WTC11 (cell line): ENCODE results near the gene PUS7L.

Experiments used
- TF ChIP-seq, protein P1 (sequence below): fragments of 200-600 bp; IDR thresholded peaks from 2 replicates; pipeline ENCODE4 v1.8.0; 2022; ENCODE audit warnings: antibody characterized with exemption
- TF ChIP-seq, protein P2 (sequence below): sonication (generic); formaldehyde crosslinking; IDR thresholded peaks from 2 replicates; pipeline ENCODE4 v1.8.0; 2023; ENCODE audit warnings: mild to moderate bottlenecking, missing genetic modification reagents

DNA sequence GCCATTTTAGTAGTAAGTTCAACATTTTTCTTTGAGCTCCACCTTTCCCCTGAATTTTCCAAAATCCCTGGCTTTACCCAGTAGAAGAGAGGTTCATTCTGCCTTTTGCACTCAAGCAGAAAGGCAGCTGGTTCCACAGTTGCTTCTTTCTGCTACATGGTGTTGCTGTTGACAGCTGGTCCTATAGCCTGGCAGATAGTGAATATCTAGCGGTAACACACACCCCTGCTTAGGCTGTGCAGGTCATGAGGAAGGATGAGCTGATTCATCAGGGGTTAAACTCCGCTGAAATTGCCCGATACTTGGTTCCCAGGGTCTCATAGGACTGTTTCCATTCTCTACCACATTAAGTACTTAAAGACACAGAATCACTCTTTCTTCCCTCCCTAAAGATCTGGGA, 62.4 kb downstream of the PUS7L start:
- TF ChIP-seq, protein P1, sequence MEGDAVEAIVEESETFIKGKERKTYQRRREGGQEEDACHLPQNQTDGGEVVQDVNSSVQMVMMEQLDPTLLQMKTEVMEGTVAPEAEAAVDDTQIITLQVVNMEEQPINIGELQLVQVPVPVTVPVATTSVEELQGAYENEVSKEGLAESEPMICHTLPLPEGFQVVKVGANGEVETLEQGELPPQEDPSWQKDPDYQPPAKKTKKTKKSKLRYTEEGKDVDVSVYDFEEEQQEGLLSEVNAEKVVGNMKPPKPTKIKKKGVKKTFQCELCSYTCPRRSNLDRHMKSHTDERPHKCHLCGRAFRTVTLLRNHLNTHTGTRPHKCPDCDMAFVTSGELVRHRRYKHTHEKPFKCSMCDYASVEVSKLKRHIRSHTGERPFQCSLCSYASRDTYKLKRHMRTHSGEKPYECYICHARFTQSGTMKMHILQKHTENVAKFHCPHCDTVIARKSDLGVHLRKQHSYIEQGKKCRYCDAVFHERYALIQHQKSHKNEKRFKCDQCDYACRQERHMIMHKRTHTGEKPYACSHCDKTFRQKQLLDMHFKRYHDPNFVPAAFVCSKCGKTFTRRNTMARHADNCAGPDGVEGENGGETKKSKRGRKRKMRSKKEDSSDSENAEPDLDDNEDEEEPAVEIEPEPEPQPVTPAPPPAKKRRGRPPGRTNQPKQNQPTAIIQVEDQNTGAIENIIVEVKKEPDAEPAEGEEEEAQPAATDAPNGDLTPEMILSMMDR, result no peak
- TF ChIP-seq, protein P2, sequence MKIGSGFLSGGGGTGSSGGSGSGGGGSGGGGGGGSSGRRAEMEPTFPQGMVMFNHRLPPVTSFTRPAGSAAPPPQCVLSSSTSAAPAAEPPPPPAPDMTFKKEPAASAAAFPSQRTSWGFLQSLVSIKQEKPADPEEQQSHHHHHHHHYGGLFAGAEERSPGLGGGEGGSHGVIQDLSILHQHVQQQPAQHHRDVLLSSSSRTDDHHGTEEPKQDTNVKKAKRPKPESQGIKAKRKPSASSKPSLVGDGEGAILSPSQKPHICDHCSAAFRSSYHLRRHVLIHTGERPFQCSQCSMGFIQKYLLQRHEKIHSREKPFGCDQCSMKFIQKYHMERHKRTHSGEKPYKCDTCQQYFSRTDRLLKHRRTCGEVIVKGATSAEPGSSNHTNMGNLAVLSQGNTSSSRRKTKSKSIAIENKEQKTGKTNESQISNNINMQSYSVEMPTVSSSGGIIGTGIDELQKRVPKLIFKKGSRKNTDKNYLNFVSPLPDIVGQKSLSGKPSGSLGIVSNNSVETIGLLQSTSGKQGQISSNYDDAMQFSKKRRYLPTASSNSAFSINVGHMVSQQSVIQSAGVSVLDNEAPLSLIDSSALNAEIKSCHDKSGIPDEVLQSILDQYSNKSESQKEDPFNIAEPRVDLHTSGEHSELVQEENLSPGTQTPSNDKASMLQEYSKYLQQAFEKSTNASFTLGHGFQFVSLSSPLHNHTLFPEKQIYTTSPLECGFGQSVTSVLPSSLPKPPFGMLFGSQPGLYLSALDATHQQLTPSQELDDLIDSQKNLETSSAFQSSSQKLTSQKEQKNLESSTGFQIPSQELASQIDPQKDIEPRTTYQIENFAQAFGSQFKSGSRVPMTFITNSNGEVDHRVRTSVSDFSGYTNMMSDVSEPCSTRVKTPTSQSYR (CRISPR knock-in tag), result no peak
